H1 (cell line): ENCODE data around the gene STXBP6. TPM values are rescaled to one million over a fixed set of nuclear protein-coding genes. Genes with fewer than 3 reads are reported as not detected.

ENCODE experiments used
- CTCF ChIA-PET: fragments of 300-600 bp; sonication (Branson Sonifier 250); formaldehyde crosslinking; loops from one replicate; lab custom pipeline; 2021; ENCODE audit not compliant: partially characterized antibody; lab: Charles Lee
- POLR2A ChIA-PET: fragments of 300-600 bp; sonication (Branson Sonifier 250); formaldehyde crosslinking; loops from one replicate; lab custom pipeline; 2021; ENCODE audit warnings: inconsistent platforms; ENCODE audit not compliant: partially characterized antibody; lab: Charles Lee
- DNase-seq, 2 experiments: peaks; one replicate each; pipeline versions ENCODE4 v3.0.0 to v3.0.0-alpha.2; 2010 to 2022; ENCODE audit warnings: low spot score in 2 of 2, low read depth in 1 of 2, mixed read lengths in 1 of 2
- FAIRE-seq: peaks from 2 replicates; lab custom pipeline; 2011; peaks lifted over from hg19 to GRCh38; lab: Jason Lieb, UNC
- H2AFZ ChIP-seq: 2 replicates; pipeline ENCODE4 v1.8.1; 2012; ENCODE audit warnings: low read length, inconsistent platforms
- H2AK5ac ChIP-seq: 2 replicates; pipeline ENCODE4 v1.6.1; 2013; ENCODE audit warnings: low read depth, low read length
- H2BK120ac ChIP-seq: replicated peaks from 2 replicates; pipeline ENCODE3; 2013; ENCODE audit warnings: low read depth, low read length, inconsistent platforms
- H2BK12ac ChIP-seq: 2 replicates; pipeline ENCODE4 v1.6.1; 2013; ENCODE audit warnings: low read depth, low read length
- H2BK15ac ChIP-seq: 2 replicates; pipeline ENCODE4 v1.6.1; 2013; ENCODE audit warnings: low read length
- H2BK20ac ChIP-seq: 2 replicates; pipeline ENCODE4 v1.6.1; 2013; ENCODE audit warnings: low read length
- H2BK5ac ChIP-seq: 2 replicates; pipeline ENCODE4 v1.6.1; 2013; ENCODE audit warnings: low read depth, low read length
- H3K14ac ChIP-seq: 2 replicates; pipeline ENCODE4 v1.6.1; 2013; ENCODE audit warnings: inconsistent platforms; ENCODE audit not compliant: insufficient read length
- H3K18ac ChIP-seq: 2 replicates; pipeline ENCODE4 v1.6.1; 2013; ENCODE audit warnings: low read length; ENCODE audit errors: extremely low read depth
- H3K23ac ChIP-seq: 2 replicates; pipeline ENCODE4 v1.6.1; 2013; ENCODE audit warnings: inconsistent platforms; ENCODE audit not compliant: insufficient read length
- H3K23me2 ChIP-seq: 2 replicates; pipeline ENCODE4 v1.6.1; 2013; ENCODE audit warnings: low read depth, low read length
- H3K27ac ChIP-seq: 2 replicates; pipeline ENCODE4 v1.6.1; 2011; ENCODE audit warnings: low read depth, low read length, inconsistent platforms
- H3K27me3 ChIP-seq, 4 experiments: replicated peaks in 1 of 4; 1 replicate in 1 of 4; 2 replicates in 3 of 4; pipeline versions ENCODE4 v1.6.1 to v1.8.1; 2011 to 2013; ENCODE audit warnings: low read length in 3 of 4, mild to moderate bottlenecking in 3 of 4, inconsistent platforms in 2 of 4, mixed read lengths in 2 of 4, moderate library complexity in 1 of 4; ENCODE audit not compliant: control insufficient read depth in 3 of 4, insufficient read depth in 3 of 4; ENCODE audit errors: extremely low read depth in 1 of 4
- H3K36me3 ChIP-seq, 4 experiments: 2 replicates each; pipeline versions ENCODE4 v1.6.1 to v1.8.1; 2011 to 2013; ENCODE audit warnings: mild to moderate bottlenecking in 4 of 4, low read length in 3 of 4, moderate library complexity in 2 of 4, control low read depth in 1 of 4, inconsistent platforms in 1 of 4; ENCODE audit not compliant: insufficient read depth in 4 of 4, control insufficient read depth in 2 of 4
- H3K4ac ChIP-seq: replicated peaks from 2 replicates; pipeline ENCODE3; 2013; ENCODE audit warnings: low read length, low read depth, mixed read lengths, inconsistent platforms; ENCODE audit not compliant: insufficient read length
- H3K4me1 ChIP-seq, 4 experiments: replicated peaks in 1 of 4; 1 replicate in 1 of 4; 2 replicates in 3 of 4; pipeline versions ENCODE4 v1.6.1 to v1.8.1; 2011 to 2013; ENCODE audit warnings: low read length in 3 of 4, inconsistent platforms in 2 of 4, mixed read lengths in 1 of 4; ENCODE audit not compliant: insufficient read depth in 4 of 4, control insufficient read depth in 3 of 4
- H3K4me2 ChIP-seq, 2 experiments: 2 replicates each; pipeline versions ENCODE4 v1.6.1 to v1.8.1; 2011 to 2013; ENCODE audit warnings: low read depth in 2 of 2, low read length in 2 of 2, control low read depth in 1 of 2, inconsistent platforms in 1 of 2, mild to moderate bottlenecking in 1 of 2; ENCODE audit not compliant: insufficient read depth in 1 of 2
- H3K4me3 ChIP-seq, 4 experiments: fragments of 200-600, 300-600 bp in 1 of 4; sonication (generic), shearing (Covaris generic), sonication (Bioruptor Twin) in 1 of 4; 2 replicates each; pipeline versions ENCODE4 v1.5.1 to v1.8.1; 2011 to 2016; ENCODE audit warnings: low read length in 4 of 4, low read depth in 3 of 4, control low read depth in 2 of 4, inconsistent platforms in 2 of 4, mild to moderate bottlenecking in 2 of 4, mixed read lengths in 1 of 4, moderate library complexity in 1 of 4; ENCODE audit not compliant: insufficient read depth in 2 of 4; ENCODE audit errors: extremely low read depth in 1 of 4
- H3K56ac ChIP-seq: replicated peaks from 2 replicates; pipeline ENCODE3; 2013; ENCODE audit warnings: low read depth, mild to moderate bottlenecking, mixed read lengths, low read length, inconsistent platforms; ENCODE audit not compliant: insufficient read length
- H3K79me1 ChIP-seq: 2 replicates; pipeline ENCODE4 v1.6.1; 2013; ENCODE audit warnings: low read depth, low read length, control low read depth
- H3K79me2 ChIP-seq, 2 experiments: 2 replicates each; pipeline versions ENCODE4 v1.6.1 to v1.8.1; 2012 to 2013; ENCODE audit warnings: low read length in 2 of 2, mild to moderate bottlenecking in 2 of 2, inconsistent platforms in 1 of 2; ENCODE audit not compliant: insufficient read depth in 2 of 2, control insufficient read depth in 1 of 2
- H3K9ac ChIP-seq, 4 experiments: replicated peaks in 1 of 4; 1 replicate in 1 of 4; 2 replicates in 3 of 4; pipeline versions ENCODE4 v1.6.1 to v1.8.1; 2011 to 2013; ENCODE audit warnings: low read depth in 3 of 4, low read length in 3 of 4, control low read depth in 2 of 4, mild to moderate bottlenecking in 2 of 4, moderate library complexity in 2 of 4, inconsistent platforms in 1 of 4; ENCODE audit errors: extremely low read depth in 1 of 4
- H3K9me3 ChIP-seq, 2 experiments: 2 replicates each; pipeline versions ENCODE4 v1.6.1 to v1.8.1; 2012 to 2013; ENCODE audit warnings: mild to moderate bottlenecking in 2 of 2, moderate library complexity in 2 of 2, control low read depth in 1 of 2, inconsistent platforms in 1 of 2, low read depth in 1 of 2, low read length in 1 of 2, mixed read lengths in 1 of 2; ENCODE audit not compliant: insufficient read depth in 2 of 2
- H4K20me1 ChIP-seq, 2 experiments: replicated peaks in 1 of 2; 2 replicates each; pipeline versions ENCODE3 to v1.8.1; 2011 to 2013; ENCODE audit warnings: inconsistent platforms in 2 of 2, low read length in 2 of 2, mild to moderate bottlenecking in 1 of 2; ENCODE audit not compliant: insufficient read depth in 2 of 2, control insufficient read depth in 1 of 2
- H4K5ac ChIP-seq: 2 replicates; pipeline ENCODE4 v1.6.1; 2013; ENCODE audit warnings: low read length, low read depth, mixed read lengths, inconsistent platforms; ENCODE audit not compliant: insufficient read length
- H4K8ac ChIP-seq: 2 replicates; pipeline ENCODE4 v1.8.0; 2013; ENCODE audit warnings: mild to moderate bottlenecking, moderate library complexity, low read length, inconsistent platforms; ENCODE audit not compliant: insufficient read depth; ENCODE audit errors: extremely low read depth
- H4K91ac ChIP-seq: replicated peaks from 2 replicates; pipeline ENCODE3; 2013; ENCODE audit warnings: low read length, mixed read lengths, inconsistent platforms; ENCODE audit not compliant: insufficient read length
- CREB1 ChIP-seq: IDR thresholded peaks from 2 replicates; pipeline ENCODE4 v1.6.1; 2012; ENCODE audit warnings: inconsistent platforms
- EP300 ChIP-seq, 2 experiments: IDR thresholded peaks; 1 replicate in 1 of 2; 2 replicates in 1 of 2; pipeline ENCODE4 v1.6.1; 2011 to 2012; ENCODE audit warnings: low read depth in 2 of 2, low read length in 2 of 2, mild to moderate bottlenecking in 2 of 2, borderline replicate concordance in 1 of 2, inconsistent platforms in 1 of 2, moderate library complexity in 1 of 2
- MAX ChIP-seq: IDR thresholded peaks from 2 replicates; pipeline ENCODE4 v1.6.1; 2012; ENCODE audit warnings: inconsistent platforms
- NANOG ChIP-seq: IDR thresholded peaks from 2 replicates; pipeline ENCODE4 v1.6.1; 2011; ENCODE audit warnings: low read length, low read depth, mild to moderate bottlenecking, inconsistent platforms; ENCODE audit not compliant: insufficient read depth, poor library complexity, severe bottlenecking
- YY1 ChIP-seq: IDR thresholded peaks from 2 replicates; pipeline ENCODE4 v1.6.1; 2011; ENCODE audit warnings: low read depth, mild to moderate bottlenecking, low read length
- WGBS, 2 experiments: shearing (Covaris generic) in 1 of 2; methylation state at CpG; one replicate each; pipeline versions ENCODE4 v1.1.6 to v1.1.7; 2013 to 2015; ENCODE audit warnings: low lambda C conversion rate in 2 of 2, mixed read lengths in 2 of 2, inconsistent platforms in 1 of 2, low coverage in 1 of 2, missing lambda C conversion rate in 1 of 2; ENCODE audit not compliant: insufficient replicate concordance in 2 of 2, insufficient coverage in 1 of 2, insufficient read length in 1 of 2; ENCODE audit errors: extremely low coverage in 1 of 2, missing lambda C conversion rate in 1 of 2; 5-methylcytosine and 5-hydroxymethylcytosine counted together
- polyA plus RNA-seq, 7 experiments: library from polyadenylated mRNA; depleted of rRNA in 3 of 7; stranded (reverse) in 5 of 7; unstranded in 2 of 7; fragments of >200 nt in 5 of 7; fragments of 200-250 nt in 2 of 7; gene quantifications; 1 replicate in 5 of 7; 2 replicates in 1 of 7; 4 replicates in 1 of 7; pipeline versions ENCODE4 v1.2.1 to v1.2.3, GENCODE V29; 2011 to 2013; ENCODE audit warnings: missing spikeins in 2 of 7, mixed read lengths in 2 of 7
- total RNA-seq: library from RNA; stranded (reverse); fragmentation: NEBNext Ultra II Directional; extraction: Animal tissue kit (Norgen Biotek cat#: 25700); gene quantifications from 2 replicates; pipeline ENCODE4 v1.2.1, GENCODE V29; 2021

The STXBP6 gene
- total and polyA plus RNA-seq, 2 of the 8 experiments (the other 6 are each of a cell fraction or from before 2014, with no cell fraction given), result 9.4 to 18.1 TPM

GRCh38 chr14:24858052-24858451, 191.9 kb downstream of the STXBP6 start:
- no peak for TF ChIP-seq CREB1
- peak; percentile 67; the same call in 1 of the 2 replicates for TF ChIP-seq YY1
- no peak for TF ChIP-seq EP300 (IDR thresholded peaks at IDR 0.05; ENCODE audit: borderline replicate concordance in 1 of 2, low read depth in 2 of 2, low read length in 2 of 2)
- peak; percentile 51 for TF ChIP-seq NANOG
- no peak for TF ChIP-seq MAX
- Histone ChIP-seq H4K8ac (no peak overlapping the region), H3K79me1 (no peaks in the 10 kb centered on the region), H3K4me1 (peaks cover 0 to 7% (median 5%) of the 10 kb centered on the region in 4 experiments; a peak in 6 of 7 replicates), H2BK20ac (no peak overlapping the region), H4K5ac (no peak overlapping the region), H3K9ac (no peak overlapping the region), H3K4me2 (no peak overlapping the region), H2BK12ac (peak overlapping the region; percentile 20; the same call in 1 of the 2 replicates), H3K4me3 (no peak overlapping the region), H3K18ac (no peak overlapping the region), H2AK5ac (no peak overlapping the region), H3K79me2 (no peaks in the 10 kb centered on the region), H3K27ac (no peak overlapping the region), H3K56ac (no peak overlapping the region), H2BK5ac (no peak overlapping the region), H2BK120ac (no peak overlapping the region), H3K23me2 (no peaks in the 10 kb centered on the region), H3K4ac (no peak overlapping the region), H3K9me3 (no peaks in the 10 kb centered on the region), H4K20me1 (no peaks in the 10 kb centered on the region), H3K23ac (no peak overlapping the region), H2BK15ac (no peak overlapping the region), H3K27me3 (no peaks in the 10 kb centered on the region), H4K91ac (no peak overlapping the region), H3K36me3 (no peaks in the 10 kb centered on the region), H3K14ac (no peak overlapping the region), H2AFZ (no peak overlapping the region)
- ChIA-PET POLR2A (no interaction called here), CTCF (no interaction called here)
- DNase-seq (no peak), FAIRE-seq (peak; percentile 45)
- 80% methylated on average over 4 of the region's 4 CpGs; no CpG with 5 or more reads in 1 of the 2 experiments for WGBS, 2 experiments
